ENCODE measurements around the gene PERM1.
"Not testable (repeated sequence)": the region's sequence is repeated elsewhere in the genome, so short reads cannot be mapped to it uniquely, and the experiment has no call there.

The PERM1 gene, protein sequence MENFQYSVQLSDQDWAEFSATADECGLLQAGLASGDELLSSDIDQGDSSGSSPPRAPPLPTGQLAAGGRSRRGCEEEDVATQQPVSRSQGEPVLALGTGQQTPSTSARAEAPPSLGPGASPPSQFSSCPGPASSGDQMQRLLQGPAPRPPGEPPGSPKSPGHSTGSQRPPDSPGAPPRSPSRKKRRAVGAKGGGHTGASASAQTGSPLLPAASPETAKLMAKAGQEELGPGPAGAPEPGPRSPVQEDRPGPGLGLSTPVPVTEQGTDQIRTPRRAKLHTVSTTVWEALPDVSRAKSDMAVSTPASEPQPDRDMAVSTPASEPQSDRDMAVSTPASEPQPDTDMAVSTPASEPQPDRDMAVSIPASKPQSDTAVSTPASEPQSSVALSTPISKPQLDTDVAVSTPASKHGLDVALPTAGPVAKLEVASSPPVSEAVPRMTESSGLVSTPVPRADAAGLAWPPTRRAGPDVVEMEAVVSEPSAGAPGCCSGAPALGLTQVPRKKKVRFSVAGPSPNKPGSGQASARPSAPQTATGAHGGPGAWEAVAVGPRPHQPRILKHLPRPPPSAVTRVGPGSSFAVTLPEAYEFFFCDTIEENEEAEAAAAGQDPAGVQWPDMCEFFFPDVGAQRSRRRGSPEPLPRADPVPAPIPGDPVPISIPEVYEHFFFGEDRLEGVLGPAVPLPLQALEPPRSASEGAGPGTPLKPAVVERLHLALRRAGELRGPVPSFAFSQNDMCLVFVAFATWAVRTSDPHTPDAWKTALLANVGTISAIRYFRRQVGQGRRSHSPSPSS

DNA sequence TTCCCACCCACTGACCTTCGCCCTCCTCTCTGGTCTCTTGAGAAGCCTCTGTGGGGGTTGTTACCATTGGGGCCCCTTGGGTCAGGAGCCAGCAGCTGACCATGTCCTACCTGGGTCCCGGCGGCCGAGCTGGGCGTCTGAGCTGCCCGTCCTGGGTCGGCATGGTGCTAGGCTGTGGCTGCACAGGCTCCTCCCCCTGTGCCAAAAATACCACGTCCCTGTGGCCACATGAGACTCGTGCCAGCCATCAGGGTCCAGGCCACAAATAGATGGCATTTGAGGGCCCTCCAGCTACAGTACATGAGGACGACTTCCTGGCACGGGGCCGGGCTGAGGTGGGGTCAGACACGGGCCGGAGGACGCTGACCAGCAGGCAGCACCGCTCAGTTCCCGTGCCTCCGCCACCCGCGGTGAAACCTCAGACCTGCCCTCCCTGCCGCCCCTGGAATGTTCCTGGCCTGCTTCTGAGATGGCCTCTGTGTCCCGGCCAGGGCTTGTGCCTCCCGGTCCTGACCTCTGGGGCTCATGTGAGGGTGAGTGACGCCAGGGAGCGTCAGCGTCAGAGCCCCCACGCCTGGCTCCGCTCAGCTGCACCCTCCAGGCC lies at the start of gene PERM1:
TSS of gene PERM1 (minus strand) at position 139 of the 604 bp plus-strand sequence. CDS start 1,064 bp downstream, outside the sequence.
- DNase-seq, result no peak

DNA sequence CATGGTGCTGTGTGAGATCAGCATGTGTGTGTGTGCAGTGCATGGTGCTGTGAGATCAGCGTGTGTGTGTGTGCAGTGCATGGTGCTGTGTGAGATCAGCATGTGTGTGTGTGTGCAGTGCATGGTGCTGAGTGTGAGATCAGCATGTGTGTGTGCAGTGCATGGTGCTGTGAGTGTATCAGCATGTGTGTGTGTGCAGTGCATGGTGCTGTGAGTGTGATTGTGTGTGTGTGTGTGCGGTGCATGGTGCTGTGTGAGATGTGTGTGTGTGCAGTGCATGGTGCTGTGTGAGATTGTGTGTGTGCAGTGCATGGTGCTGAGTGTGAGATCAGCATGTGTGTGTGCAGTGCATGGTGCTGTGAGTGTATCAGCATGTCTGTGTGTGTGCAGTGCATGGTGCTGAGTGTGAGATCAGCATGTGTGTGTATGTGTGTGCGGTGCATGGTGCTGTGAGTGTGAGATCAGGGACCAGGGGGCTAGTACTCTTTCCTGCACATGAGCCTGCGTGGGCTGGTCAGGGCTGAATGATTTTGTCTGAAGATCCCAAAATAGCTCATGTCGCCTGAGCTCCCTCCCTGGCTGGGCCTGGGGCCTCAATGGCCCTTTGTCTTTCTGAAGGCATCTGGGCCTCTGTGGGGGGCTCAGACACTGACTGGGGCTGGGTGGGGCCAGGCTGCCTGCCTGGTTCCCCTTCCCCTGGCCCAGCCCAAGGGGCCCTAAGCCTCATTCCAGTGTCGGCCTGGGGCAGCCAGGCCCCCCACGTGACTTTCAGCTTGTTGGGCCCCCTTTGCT lies 49.2 kb upstream of the PERM1 start:
- not testable (repeated sequence) for DNase-seq

- DNase-seq, result no peak
These were observed 45.9 kb upstream of the PERM1 start for GRCh38 chr1:1027791-1028190.

DNA sequence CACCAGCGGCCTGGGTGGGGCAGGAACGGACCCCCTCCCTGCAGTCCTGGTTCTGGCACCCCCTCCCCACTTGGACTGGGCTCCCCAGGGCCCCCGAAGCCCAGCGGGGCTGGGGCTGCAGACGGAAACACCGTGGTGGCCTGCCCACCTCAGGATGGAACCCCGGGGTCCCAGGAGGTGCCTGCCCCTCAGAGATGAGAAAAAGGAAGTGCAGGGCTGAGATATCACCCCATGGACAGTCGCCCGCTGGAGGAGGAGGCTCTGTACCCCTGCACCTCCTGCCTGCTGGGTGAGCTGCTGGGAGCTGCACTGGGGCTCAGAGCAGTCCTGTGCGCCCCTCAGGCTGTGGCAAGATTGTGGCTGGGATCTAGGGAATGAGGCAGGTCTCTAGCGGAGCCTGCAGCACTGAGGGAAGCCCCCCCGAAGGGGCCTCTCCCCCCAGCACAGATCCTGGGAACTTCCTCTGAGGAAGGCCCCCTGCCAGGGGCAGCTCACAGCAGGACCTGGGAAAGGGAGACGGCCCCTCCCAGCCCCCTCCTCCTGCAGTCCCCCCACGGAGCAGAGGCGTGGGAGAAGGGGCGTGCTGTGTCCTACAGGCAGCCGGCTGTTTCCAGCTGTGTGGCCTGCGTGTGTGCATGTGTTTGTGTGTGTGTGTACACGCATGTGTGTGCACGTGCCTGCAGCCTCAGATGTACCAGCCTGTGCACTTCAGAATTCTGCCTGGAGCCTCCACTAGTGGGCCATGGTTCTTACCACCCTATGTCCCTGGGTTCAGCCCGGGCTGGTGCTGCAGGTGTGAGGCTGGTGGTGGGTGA lies 44.9 kb upstream of the PERM1 start:
- DNase-seq, result no peak

GRCh38 chr1:1025730-1026129 lies 43.8 kb upstream of the PERM1 start:
- no peak for DNase-seq

DNA sequence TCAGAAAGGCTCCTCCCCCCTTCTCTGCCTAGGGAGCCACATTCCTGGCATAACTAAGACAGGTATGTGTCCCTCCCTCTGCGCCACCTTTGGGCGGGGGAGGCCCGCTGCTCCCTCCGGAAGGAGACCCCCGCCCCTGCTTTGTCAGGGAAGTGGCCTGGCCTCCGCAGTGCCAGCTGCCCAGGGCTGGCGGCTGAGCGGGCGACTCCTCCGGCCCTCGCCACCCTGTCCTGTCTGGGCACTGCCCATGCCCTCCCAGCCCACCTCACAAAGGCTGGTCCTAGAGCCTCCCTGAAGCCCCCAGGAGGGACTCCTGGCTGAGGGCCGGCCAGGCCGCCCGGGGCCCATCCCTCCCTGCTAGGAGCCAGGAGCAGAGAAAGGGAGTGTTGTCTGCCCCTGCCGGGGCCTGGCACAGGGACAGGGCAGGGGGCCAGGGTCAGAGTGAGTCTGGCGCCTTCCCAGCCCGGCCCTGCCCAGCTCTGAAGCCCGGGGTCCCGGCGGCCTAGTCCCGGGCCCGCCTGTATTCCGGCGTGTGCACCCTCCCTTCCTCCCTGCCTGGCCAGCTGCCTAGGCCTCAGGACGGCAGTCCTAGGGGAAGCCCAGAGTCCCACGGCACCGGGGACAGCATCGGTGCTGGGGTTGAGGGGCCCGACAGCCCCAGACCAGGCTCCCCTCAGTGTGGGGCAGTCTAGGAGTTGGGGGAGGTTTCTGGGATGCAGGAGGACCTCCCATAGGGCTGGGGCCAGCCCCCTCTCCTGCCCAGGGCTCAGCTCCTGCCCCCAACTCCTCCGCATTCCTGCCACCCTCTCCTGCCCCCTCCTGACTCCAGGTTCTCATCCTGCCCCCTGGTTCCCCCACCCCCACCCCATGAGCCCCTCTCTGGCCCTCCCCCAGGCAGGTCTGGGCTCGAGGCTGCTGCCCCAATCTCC lies 43.1 kb upstream of the PERM1 start:
- DNase-seq, result no peak

DNA sequence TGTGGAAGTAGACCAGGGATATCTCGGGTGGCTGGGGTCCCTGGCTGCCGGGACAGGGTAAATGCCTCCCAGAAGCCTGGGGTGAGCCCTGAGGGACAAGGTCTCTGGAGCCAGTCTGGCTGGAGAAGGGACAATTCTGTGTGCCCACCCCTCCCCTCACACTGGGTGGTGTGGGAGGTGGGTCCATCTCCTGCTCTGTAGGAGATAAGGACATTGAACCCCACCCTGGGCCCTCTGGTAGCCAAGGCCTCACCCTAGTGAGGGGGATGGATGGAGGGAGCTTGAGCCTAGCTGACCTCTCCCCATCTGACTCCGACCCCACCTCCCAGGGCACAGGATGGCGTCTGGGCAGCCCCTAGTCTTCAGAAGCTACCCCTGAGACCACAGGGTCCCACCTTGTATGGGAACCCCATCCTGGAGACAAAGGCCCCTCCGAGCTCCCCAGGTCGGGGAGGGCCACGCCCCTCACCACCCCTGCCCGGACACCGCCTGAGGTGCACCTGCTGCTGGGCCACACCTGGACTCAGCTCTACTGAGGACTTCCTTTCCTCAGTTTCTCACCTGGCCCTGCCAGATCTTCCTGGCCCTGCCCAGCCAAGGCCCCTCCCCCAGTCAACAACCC lies 42.4 kb upstream of the PERM1 start:
- no peak for DNase-seq

GRCh38 chr1:1023700-1024099 lies 41.8 kb upstream of the PERM1 start:
- no peak for DNase-seq

DNA sequence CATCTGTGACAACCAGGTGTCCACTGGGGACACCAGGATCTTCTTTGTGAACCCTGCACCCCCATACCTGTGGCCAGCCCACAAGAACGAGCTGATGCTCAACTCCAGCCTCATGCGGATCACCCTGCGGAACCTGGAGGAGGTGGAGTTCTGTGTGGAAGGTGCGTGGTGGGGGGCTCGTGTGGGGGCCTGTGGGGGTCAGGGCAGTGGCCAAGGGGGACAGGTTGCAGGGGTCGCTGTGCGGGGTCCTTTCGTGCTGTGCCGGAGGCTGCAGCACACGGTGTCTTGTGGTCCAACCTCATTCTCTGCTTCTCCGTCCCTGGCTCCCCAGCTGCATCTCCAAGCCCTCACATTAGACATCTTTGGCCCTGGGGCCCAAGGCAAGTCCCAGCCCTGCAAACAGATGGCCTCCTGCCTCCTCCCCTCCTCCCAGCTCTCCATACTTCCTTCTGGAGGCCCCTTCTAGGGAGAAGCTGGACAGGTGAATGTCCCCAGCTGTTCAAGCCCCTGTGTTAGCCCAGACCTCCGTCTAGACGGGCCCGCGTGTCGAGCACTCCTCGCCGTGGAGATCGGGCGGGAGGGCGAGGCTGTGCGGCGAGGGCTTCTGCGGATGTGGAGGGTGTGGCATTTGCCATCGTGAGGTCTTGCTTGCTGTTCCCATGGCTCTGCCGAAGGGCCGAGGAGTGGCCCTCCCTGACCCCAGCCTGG lies 40.6 kb upstream of the PERM1 start:
- DNase-seq, result no peak

DNA sequence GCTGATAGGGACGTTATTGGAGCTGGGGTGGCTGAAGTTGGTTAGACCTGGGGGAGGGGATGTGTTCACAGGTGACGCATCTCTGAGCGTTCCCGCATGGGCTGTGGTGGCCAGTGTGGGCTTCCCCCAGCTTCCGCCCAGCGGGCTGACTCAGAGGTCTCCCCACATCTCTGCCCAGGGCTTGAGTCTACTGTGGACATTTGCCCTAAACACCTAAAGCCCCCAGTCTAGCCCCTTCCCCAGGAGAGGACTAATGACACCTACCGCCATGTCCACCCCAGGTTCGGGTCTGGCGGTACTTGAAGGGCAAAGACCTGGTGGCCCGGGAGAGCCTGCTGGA lies 40.0 kb upstream of the PERM1 start:
- DNase-seq, result no peak

GRCh38 chr1:1021010-1021919 lies 39.4 kb upstream of the PERM1 start:
- peak; percentile 45 for DNase-seq

DNA sequence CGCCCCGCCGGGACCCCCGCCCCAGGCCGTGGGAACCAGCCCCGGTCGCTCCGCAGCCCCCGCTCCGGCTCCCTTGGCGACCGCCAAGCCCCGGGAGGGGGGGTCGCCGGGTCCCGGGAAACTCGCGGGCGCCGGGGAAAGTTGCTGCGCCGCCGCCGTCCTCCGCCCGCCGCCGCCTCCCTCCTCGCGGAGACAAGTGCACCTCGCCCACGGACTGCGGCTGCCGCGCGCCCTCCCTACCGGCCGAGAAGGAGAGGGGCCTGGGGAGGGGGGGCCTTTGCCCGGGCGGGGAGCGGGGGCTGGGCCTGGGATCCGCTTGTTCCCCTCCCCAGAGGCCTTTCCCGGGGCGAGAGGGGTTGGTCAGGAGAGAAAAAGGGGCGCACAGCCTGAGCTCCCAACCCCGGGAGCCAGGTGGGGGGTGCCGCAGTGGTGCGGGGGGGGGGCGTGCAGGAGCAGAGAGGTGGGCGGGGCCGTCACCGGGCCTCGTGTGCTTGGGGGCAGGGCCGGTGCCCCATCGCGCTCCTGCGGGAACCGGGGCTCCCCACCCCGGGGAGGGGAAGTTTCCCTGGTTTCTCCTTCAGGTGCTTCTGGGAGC lies 38.6 kb upstream of the PERM1 start:
- peak; percentile 19 for DNase-seq

- DNase-seq, result peak; percentile 39
These were observed 38.1 kb upstream of the PERM1 start, which contains the start of gene AGRN for GRCh38 chr1:1020000-1020404. AGRN (plus strand) TSS chr1:1020120; CDS start chr1:1020173, 53 bp downstream.

DNA sequence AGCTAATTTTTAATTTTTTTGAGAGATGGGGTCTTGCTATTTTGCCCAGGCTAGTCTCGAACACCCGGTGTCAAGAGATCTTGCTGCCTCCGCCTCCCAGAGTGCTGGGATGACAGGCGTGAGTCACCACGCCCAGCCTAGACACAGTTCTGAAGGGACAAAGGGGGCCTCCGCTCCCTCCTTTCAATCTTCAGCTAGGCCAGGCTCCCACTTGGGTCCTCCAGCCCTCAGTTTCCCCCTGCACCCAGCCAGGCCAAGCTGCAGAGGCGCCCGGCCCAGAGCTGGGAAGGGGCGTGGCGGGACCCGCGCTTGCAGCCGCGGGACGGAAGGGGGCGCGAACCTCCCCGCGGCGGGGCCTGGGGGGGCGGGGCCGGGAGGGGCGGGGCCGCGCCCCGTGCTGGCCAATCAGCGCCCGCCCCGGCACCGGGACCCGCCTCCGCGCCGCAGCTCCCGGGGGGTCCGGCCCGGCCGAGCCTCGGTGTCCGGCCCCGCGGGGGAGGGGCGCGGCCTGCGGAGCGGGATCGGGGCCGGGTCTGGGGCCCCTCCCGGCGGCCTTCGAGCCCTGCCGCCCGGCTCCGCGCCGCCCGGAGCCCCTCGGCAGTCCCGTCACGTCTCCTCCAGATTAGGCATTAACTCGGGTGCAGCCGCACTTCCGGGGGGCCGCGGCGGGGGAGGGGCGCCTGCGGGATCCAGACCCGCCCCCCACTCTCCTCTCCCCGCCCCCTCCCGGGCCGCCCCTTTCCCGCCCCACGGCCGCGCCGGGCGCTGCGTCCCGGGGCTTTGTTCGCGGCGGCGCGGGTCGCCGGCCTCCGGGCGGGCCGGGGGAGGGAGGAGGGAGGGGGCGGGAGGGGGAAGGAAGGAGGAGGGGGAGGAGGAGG lies 37.5 kb upstream of the PERM1 start:
- DNase-seq, result peak; percentile 50

DNA sequence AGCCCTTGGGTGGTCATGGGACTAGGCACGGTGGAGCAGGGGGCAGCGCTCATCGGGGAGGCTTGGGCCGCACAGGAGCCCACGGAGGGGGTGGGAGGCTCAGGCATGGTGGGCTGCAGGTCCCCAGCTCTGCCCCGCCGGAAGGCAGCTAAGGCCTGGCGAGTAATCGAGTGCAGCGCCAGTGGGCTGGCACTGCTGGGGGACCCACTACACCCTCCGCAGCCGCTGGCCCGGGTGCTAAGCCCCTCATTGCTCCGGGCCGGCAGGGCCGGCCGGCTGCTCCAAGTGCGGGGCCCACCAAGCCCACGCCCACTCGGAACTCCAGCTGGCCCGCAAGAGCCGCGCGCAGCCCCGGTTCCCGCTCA lies 36.4 kb upstream of the PERM1 start:
- DNase-seq, result not testable (repeated sequence)

- not testable (repeated sequence) for DNase-seq
These were observed 35.8 kb upstream of the PERM1 start for GRCh38 chr1:1017397-1018320.

Data from DMS79 treated with DMSO at 0.1 percent for 48 hours (cell line).